A673 (cell line): Measurements from ENCODE around the gene INPP5B. TPM values are rescaled to one million over a fixed set of nuclear protein-coding genes. Genes with fewer than 3 reads are reported as not detected.

Experiments
- BruUV-seq: library from RNA; stranded (reverse); fragments of 400-500 nt; replicated peaks from 2 replicates; lab custom pipeline; 2021; lab: Mats Ljungman, UMichigan
- CTCF ChIA-PET: fragments of 300-600 bp; sonication (Branson Sonifier 250); formaldehyde crosslinking; loops from one replicate; lab custom pipeline; 2022; ENCODE audit warnings: antibody characterized with exemption; lab: Charles Lee
- POLR2A ChIA-PET: fragments of 300-600 bp; sonication (Branson Sonifier 250); formaldehyde crosslinking; loops from one replicate; lab custom pipeline; 2022; ENCODE audit warnings: antibody characterized with exemption; ENCODE audit not compliant: low non-redundant PET; lab: Charles Lee
- DNase-seq: peaks from one replicate; pipeline ENCODE4 v3.0.0-alpha.2; 2015; ENCODE audit warnings: low spot score
- H3K27ac ChIP-seq: fragments of 200-600 bp; sonication (generic); 2 replicates; pipeline ENCODE4 v1.5.1; 2016; ENCODE audit warnings: mixed run types, low read depth, mild to moderate bottlenecking, mixed read lengths, antibody characterized with exemption, low read length; ENCODE audit not compliant: poor library complexity, severe bottlenecking
- H3K27me3 ChIP-seq: fragments of 200-600 bp; sonication (generic); replicated peaks from 2 replicates; pipeline ENCODE4 v1.6.1; 2017; ENCODE audit warnings: mixed run types, low read depth, mild to moderate bottlenecking, mixed read lengths, antibody characterized with exemption, low read length; ENCODE audit not compliant: insufficient read depth, poor library complexity
- H3K36me3 ChIP-seq: fragments of 200-600 bp; sonication (generic); 2 replicates; pipeline ENCODE4 v1.6.1; 2016; ENCODE audit warnings: mixed run types, mild to moderate bottlenecking, mixed read lengths, antibody characterized with exemption, low read length; ENCODE audit not compliant: insufficient read depth, poor library complexity, severe bottlenecking
- H3K4me1 ChIP-seq: fragments of 200-600 bp; sonication (generic); 2 replicates; pipeline ENCODE4 v1.6.1; 2017; ENCODE audit warnings: mixed run types, mild to moderate bottlenecking, mixed read lengths, antibody characterized with exemption, low read length; ENCODE audit not compliant: insufficient read depth, poor library complexity, severe bottlenecking
- H3K4me3 ChIP-seq: fragments of 200-600 bp; sonication (generic); 2 replicates; pipeline ENCODE4 v1.5.1; 2016; ENCODE audit warnings: low read depth, mixed run types, mild to moderate bottlenecking, mixed read lengths, low read length; ENCODE audit not compliant: poor library complexity, severe bottlenecking
- H3K9me3 ChIP-seq: fragments of 200-600 bp; sonication (generic); 2 replicates; pipeline ENCODE4 v1.6.1; 2016; ENCODE audit warnings: mixed run types, low read depth, mild to moderate bottlenecking, mixed read lengths, antibody characterized with exemption, low read length; ENCODE audit not compliant: poor library complexity, severe bottlenecking
- CTCF ChIP-seq: fragments of 300-800, 200-600 bp; sonication (generic); conservative IDR thresholded peaks from 2 replicates; pipeline ENCODE4 v1.5.1; 2017; ENCODE audit warnings: low read depth, mild to moderate bottlenecking, antibody characterized with exemption, low read length, moderate library complexity, mixed read lengths
- EZH2 ChIP-seq: fragments of 200-600 bp; sonication (generic); IDR thresholded peaks from 2 replicates; pipeline ENCODE4 v1.6.1; 2017; ENCODE audit warnings: borderline replicate concordance, low read depth, mild to moderate bottlenecking, mixed read lengths, antibody characterized with exemption, low read length; ENCODE audit not compliant: poor library complexity, severe bottlenecking
- intact Hi-C: fragments of 100-400 bp; cut with micrococcal nuclease; formaldehyde crosslinking; loops from one replicate; pipeline ENCODE4 v1.10.0; 2022; ENCODE audit not compliant: unreplicated experiment
- total RNA-seq: library from RNA; stranded (reverse); gene quantifications from 2 replicates; pipeline ENCODE4 v1.2.3, GENCODE V29; 2021

INPP5B gene
- total RNA-seq, 1 experiment from 2014 or later = 15.6 TPM

DNA sequence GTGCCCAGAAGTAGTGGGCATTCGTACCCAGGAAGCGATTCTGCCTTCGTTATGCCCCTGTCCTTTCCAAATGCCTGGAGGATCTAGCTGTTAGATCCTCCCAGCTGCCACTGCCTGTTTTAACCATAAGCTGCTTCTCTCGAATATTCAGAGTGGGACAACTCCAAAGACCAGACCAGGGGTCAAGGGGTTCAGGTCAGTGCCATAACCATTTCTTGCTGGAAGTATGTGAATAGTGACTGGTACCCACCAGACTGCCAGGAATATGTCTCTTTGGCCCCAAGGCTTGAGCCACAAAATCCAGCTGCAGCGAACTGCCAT, 86.5 kb downstream of the INPP5B start:
- Histone ChIP-seq H3K27ac (peak overlapping the region; percentile 90), H3K4me3 (peak overlapping the region; percentile 90), H3K36me3 (peaks cover 14% of the 10 kb centered on the region), H3K27me3 (no peaks in the 10 kb centered on the region), H3K9me3 (no peaks in the 10 kb centered on the region), H3K4me1 (peaks cover 10% of the 10 kb centered on the region)
- intact Hi-C loops = no loop called here
- ChIA-PET CTCF (interaction anchor here (0.7 to 2.0 kb wide), 5 partner anchors 13 to 129 kb away, joined by 3 to 10 read pairs (median 5); partner anchors contain the start of genes C1orf122 and YRDC), POLR2A (no interaction called here)
- DNase-seq = no peak
- TF ChIP-seq EZH2 (no peak), CTCF (peak; percentile 21; the same call in 1 of the 2 replicates)
- BruUV-seq = no TSS peak

- ChIA-PET POLR2A (interaction anchor here (0.6 kb wide), 1 partner anchor 197 kb away, joined by 3 read pairs; no protein-coding TSS in a partner anchor), CTCF (interaction anchor here (0.6 to 2.0 kb wide), 14 partner anchors 12 to 1780 kb away, joined by 3 to 10 read pairs (median 4); partner anchors contain the start of genes C1orf122, HEYL, UTP11 and YRDC)
- intact Hi-C loops = loop anchor here (5.0 kb wide), 1 partner anchor 52 kb away; the partner anchor contains the start of genes C1orf122 and YRDC
- Histone ChIP-seq H3K27ac (peak within 1 kb of the TSS; percentile 90), H3K27me3 (no peaks in the 10 kb centered on the region), H3K4me3 (peak within 1 kb of the TSS; percentile 90), H3K4me1 (peaks cover 10% of the 10 kb centered on the region), H3K36me3 (peaks cover 20% of the 10 kb centered on the region), H3K9me3 (no peaks in the 10 kb centered on the region)
- TF ChIP-seq CTCF = peak; percentile 92
- TF ChIP-seq EZH2 = no peak
- TSS peak; percentile 90 for BruUV-seq
- DNase-seq = peak; percentile 99
These were observed 87.1 kb downstream of the INPP5B start, which contains the start of gene MTF1 for GRCh38 chr1:37859507-37860345. MTF1 (minus strand) TSS chr1:37859592; CDS start chr1:37857658, 1,934 bp downstream.

- Histone ChIP-seq H3K27ac (peak overlapping the region; percentile 90), H3K9me3 (no peaks in the 10 kb centered on the region), H3K4me3 (peak overlapping the region; percentile 90), H3K4me1 (peaks cover 10% of the 10 kb centered on the region), H3K27me3 (no peaks in the 10 kb centered on the region), H3K36me3 (peaks cover 20% of the 10 kb centered on the region)
- POLR2A ChIA-PET = no interaction called here
- TF ChIP-seq CTCF (no peak), EZH2 (no peak)
- CTCF ChIA-PET = interaction anchor here (1.2 to 2.0 kb wide), 4 partner anchors 14 to 131 kb away, joined by 4 to 10 read pairs (median 4); partner anchors contain the start of genes C1orf122 and YRDC
- BruUV-seq = TSS peak; percentile 60
- DNase-seq = no peak
- intact Hi-C loops = loop anchor here (5.0 kb wide), 1 partner anchor 52 kb away; the partner anchor contains the start of genes C1orf122 and YRDC
These were observed 87.8 kb downstream of the INPP5B start for GRCh38 chr1:37858931-37859506.
